ENCODE results near the gene LRFN2. TPM values are rescaled to one million over a fixed set of nuclear protein-coding genes. Genes with fewer than 3 reads are reported as not detected.

The LRFN2 gene
- total RNA-seq, 1 donor from 2014 or later: not detected

DNA sequence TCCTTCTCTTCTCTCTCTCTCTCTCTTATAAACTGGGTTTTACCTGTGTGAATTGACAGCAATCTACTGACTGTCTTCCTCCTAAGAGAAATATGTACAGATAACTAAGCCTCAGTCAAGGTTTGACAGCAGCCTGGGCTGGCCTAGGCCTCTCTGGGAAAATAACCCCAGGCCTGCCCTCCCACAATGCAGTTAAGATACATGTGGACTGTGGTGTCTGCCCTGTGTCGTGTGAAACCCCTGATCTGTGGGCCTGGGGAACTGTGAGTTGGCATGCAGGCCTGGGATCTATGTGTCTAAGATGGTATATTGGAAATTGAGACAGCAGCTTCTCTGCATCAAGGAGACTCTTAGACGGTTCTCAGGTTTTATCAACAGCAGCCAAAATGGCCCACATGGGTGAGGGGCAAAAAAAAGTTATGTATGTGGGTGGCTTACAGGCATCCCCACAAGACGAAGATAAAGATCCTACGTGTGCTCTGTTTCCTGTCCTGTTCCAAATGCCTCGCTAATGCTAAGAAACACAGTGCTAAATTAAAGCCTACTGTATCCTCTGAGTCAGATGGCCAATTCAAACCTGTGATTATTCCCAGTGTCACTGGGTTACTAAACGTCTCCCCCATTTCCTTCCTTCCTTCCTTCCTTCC, 19.0 kb downstream of the LRFN2 start:
- Histone ChIP-seq H3K36me3 (no peaks in the 10 kb centered on the region), H3K4me1 (no peaks in the 10 kb centered on the region), H3K4me3 (no peak overlapping the region), H3K27ac (no peak overlapping the region), H3K27me3 (no peaks in the 10 kb centered on the region), H3K9me3 (no peaks in the 10 kb centered on the region)
- no peak for DNase-seq (ENCODE audit: low spot score in 2 of 2)
- TF ChIP-seq CTCF (IDR thresholded peaks at IDR 0.05): no peak
- intact Hi-C loops (cut with DNase I): no loop called here

- no peak for TF ChIP-seq CTCF (IDR thresholded peaks at IDR 0.05)
- no peaks in the 10 kb centered on the region for H3K36me3 ChIP-seq
- no peak overlapping the region for H3K4me3 ChIP-seq
- H3K27ac ChIP-seq: no peak overlapping the region
- DNase-seq (ENCODE audit: low spot score in 2 of 2): no peak
- H3K27me3 ChIP-seq: no peaks in the 10 kb centered on the region
- no peaks in the 10 kb centered on the region for H3K9me3 ChIP-seq
- intact Hi-C loops (cut with DNase I): no loop called here
- H3K4me1 ChIP-seq: no peaks in the 10 kb centered on the region
These were observed 24.1 kb downstream of the LRFN2 start for GRCh38 chr6:40563111-40563510.

DNA sequence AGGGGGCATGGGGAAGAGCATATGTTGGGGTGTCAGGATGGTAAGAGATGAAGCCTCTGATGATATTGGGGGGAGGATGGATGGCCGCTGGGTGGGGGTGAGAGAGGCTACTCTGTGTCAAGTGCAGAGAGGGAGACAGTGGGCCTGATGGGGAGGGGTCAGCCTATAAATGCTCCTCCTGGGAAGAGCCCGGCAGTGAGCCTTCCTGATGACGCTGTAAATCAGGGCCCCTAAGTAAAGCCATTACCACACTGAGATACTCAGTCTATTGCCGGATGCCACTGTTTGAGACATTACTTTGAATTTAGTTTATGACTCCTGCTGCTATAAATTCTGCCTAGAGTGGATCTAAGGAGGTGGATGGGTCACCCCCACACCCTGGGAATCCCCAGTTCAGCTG, 28.1 kb downstream of the LRFN2 start:
- no peak for DNase-seq (ENCODE audit: low spot score in 2 of 2)
- TF ChIP-seq CTCF (IDR thresholded peaks at IDR 0.05): no peak
- no peaks in the 10 kb centered on the region for H3K27me3 ChIP-seq
- no peaks in the 10 kb centered on the region for H3K36me3 ChIP-seq
- H3K4me1 ChIP-seq: no peaks in the 10 kb centered on the region
- no peaks in the 10 kb centered on the region for H3K9me3 ChIP-seq
- no peak overlapping the region for H3K4me3 ChIP-seq
- intact Hi-C loops (cut with DNase I): no loop called here
- no peak overlapping the region for H3K27ac ChIP-seq

DNA sequence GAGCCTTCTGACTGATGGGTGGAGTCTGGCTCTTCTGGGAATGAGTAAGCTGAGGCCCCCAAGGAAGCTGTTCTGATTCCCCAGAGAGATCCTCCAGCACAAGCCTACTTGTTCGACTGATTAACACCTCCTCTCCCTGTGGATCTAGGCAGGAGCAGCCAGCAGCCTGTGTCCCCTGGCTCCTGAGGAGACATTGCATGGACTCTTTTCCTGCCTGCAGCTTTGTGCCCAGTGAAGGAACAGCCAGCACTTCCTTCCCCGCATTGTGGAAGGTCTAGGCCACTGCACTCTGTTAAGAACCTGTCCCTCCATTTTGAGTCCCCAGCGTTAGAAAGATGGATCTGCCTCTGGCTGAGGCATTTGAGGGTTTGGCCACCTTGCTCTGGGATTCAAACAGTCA, 29.1 kb downstream of the LRFN2 start:
- Histone ChIP-seq H3K27ac (no peak overlapping the region), H3K36me3 (no peaks in the 10 kb centered on the region), H3K4me3 (no peak overlapping the region), H3K27me3 (no peaks in the 10 kb centered on the region), H3K4me1 (no peaks in the 10 kb centered on the region), H3K9me3 (no peaks in the 10 kb centered on the region)
- DNase-seq (ENCODE audit: low spot score in 2 of 2): no peak
- intact Hi-C loops (cut with DNase I): no loop called here
- no peak for TF ChIP-seq CTCF (IDR thresholded peaks at IDR 0.05)

GRCh38 chr6:40556881-40557280, 30.3 kb downstream of the LRFN2 start:
- Histone ChIP-seq H3K4me3 (no peak overlapping the region), H3K4me1 (no peaks in the 10 kb centered on the region), H3K27me3 (no peaks in the 10 kb centered on the region), H3K9me3 (no peaks in the 10 kb centered on the region), H3K36me3 (no peaks in the 10 kb centered on the region), H3K27ac (no peak overlapping the region)
- intact Hi-C loops (cut with DNase I): no loop called here
- DNase-seq (ENCODE audit: low spot score in 2 of 2): no peak
- no peak for TF ChIP-seq CTCF (IDR thresholded peaks at IDR 0.05)

DNA sequence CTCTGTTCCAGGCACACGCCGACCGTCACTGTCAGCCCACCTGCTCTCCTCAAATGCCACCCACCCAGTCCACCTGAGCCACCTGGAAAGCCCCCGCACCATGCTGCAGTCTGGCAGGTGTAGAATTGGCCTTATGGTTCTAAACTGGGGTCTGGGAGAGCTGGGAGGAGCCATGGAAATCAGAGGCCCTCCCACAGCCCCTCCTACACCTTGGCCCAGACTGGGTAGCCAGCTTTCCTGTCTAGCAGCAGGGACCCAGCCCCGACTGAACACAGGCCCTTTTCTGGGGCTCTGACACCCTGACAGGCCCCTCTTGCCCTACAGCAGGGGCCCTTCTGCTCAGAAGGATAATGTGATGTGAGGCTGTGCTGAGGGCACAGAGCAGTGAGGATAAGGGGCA, 31.1 kb downstream of the LRFN2 start:
- TF ChIP-seq CTCF (IDR thresholded peaks at IDR 0.05): no peak
- no peaks in the 10 kb centered on the region for H3K36me3 ChIP-seq
- H3K27ac ChIP-seq: no peak overlapping the region
- H3K9me3 ChIP-seq: no peaks in the 10 kb centered on the region
- no peak overlapping the region for H3K4me3 ChIP-seq
- no peak for DNase-seq (ENCODE audit: low spot score in 2 of 2)
- intact Hi-C loops (cut with DNase I): no loop called here
- H3K27me3 ChIP-seq: no peaks in the 10 kb centered on the region
- H3K4me1 ChIP-seq: no peaks in the 10 kb centered on the region

Measured in ascending aorta (tissue), 2 donors.